ENCODE measurements around the gene EVI5. TPM values are rescaled to one million over a fixed set of nuclear protein-coding genes. Genes with fewer than 3 reads are reported as not detected.
"Not testable (repeated sequence)": the region's sequence is repeated elsewhere in the genome, so short reads cannot be mapped to it uniquely, and the experiment has no call there.

EVI5 gene
- total RNA-seq, 1 experiment from 2014 or later: 21.3 TPM

DNA sequence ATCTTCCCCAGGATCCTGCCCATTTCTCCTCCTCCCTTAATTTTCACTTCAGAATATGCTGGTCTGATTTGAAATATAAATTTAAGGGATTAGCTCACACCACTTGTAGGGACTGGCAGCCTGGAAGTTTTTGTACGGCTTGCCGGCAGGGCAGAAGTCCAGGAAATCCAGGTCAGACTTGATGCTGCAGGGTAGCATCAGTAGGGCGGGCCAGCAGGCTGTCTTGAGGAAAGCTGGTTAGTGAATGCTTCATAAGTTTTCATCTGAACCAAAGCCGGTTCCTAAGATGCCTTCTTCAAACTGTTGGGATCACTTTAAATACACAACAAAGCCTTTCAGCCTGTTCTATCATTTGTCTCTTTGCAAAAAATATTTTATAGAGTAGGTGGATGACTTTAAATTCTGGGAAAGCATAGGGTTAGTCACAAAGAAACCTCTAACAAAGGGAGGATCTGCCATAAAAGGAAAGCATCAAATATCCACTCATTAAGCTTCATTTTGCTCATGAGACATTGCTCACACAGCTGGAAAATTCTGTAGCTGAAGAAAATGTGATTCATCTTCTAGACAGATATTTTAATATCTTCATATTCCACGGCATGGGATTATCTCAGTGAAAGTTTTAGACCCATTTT is 207.5 kb downstream of the EVI5 start:
- DNase-seq (ENCODE audit: low spot score): no peak

DNA sequence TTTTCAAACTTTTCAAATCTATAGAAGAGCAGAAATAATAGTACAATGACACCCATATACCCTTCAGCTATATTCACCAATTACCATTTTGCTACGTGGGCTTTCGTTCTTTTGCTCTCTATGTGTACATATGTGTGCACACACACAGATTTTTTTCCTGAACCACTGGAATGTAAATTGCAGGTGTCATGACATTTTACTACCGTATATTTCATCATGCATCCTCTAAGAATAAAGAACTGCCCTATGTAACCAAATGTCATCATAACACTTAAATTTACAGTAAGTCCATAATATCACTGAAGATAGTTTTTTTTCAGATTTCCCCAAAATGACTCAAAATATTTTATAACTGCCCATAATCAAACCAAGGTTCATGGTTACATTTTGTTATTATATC is 209.8 kb downstream of the EVI5 start:
- DNase-seq (ENCODE audit: low spot score): no peak

DNA sequence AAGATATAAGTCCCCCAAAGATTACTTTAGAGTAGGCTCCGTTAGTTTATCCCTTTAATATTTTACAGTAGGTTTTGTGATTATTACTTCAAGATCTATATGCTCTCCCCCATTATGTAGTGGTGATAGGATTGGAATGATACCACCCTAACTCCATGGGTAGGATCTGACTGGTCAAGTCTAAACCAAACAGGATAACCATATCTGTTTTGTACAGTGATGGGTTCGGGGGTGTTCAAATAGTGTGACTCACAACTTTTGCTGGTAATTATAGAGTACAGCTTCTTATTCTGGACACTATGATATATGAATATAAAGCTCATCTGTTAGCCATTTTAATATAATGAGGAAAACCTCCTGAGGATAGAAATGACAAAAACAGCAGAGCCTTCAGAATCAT is 212.4 kb downstream of the EVI5 start:
- no peak for DNase-seq (ENCODE audit: low spot score)

DNA sequence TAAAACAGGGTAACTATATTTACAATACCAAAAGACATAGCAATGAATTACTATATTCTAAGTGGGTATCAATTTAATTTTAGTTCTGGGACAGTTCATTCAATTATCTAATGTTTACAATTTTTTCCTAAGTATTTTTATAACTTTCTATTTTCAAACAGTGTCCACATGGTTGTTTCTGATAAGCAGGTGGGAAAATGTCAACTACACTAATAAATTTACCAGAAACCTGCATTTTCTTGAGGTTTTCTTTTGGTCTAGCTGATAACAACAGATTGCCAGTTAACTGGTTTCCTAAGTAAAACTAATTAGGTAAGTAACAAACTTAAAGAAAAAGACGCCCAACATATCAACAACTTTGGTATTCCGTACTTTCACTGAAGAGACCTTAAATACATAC is 213.3 kb downstream of the EVI5 start:
- no peak for DNase-seq (ENCODE audit: low spot score)

DNA sequence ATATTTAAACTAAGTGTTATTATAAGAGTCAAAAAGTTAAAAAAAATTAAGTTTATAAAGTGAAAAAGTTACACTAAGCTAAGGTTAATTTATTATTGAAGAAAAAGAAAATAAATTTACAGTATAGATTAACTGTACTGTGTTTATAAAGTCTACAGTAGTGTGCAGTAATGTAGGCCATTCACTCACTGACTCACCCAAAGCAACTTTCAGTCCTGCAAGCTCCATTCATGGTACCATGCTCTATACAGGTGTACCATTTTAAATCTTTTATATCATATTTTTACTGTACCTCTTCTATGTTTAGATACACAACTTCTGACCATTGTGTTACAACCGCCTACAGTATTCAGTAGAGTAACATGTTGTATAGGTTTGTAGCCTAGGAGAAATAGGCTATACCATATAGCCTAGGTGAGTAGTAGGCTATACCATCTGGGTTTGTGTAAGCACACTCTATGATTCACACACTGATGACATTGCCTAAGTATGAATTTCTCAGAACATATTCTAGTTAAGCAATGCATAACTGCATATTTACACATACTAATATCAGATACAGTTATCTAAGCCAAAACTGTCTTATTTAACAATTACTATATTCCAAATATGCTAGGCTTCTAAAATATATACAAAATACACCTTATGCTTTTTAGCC is 217.6 kb downstream of the EVI5 start:
- no peak for DNase-seq (ENCODE audit: low spot score)

DNA sequence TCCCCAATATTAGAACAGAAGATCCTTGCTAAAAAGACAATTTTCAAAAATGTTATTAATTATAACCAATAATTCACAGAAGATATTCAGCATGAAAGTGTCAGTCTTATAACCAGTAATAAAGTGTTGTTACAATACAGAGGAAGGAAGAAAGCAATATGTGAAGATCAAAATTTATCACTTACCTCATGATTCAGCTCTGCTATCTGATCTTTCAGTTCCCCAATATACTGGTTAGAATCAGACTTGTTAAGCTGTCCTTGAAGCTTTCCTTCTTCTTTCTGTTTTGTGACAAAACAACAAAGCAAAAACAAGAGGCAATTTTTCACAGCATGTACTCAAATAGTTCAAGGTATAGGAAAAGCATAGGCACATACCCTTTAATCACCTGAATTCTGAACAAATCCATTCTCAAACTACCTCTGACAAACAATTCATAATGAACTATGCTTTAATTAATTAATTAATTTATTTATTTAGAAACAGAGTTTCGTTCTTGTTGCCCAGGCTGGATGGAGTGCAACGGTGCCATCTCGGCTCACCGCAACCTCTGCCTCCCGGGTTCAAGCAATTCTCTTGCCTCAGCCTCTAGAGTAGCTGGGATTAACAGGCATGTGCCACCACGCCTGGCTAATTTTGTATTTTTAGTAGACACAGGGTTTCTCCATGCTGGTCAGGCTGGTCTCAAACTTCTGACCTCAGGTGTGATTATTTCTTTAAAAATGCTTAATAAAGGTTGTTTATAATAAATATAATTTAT is 221.3 kb downstream of the EVI5 start:
- no peak for DNase-seq (ENCODE audit: low spot score)

DNA sequence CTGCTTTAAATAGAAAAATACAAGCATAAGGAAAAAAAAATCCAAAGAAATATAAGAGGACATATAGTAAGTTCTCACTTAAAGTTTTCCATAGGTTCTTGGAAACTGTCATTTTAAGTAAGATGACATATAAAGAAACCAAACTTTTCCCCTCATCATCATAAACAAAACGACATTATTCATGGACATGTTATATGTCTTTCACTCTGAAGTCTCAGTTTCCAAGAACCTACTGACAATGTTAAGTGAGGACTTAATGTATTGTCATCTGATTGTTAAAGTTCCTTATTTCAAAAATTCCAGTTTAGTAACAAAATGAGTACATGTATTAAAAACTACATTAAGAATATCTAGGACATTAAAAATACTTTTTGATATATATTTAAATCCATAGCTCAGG is 228.6 kb downstream of the EVI5 start:
- no peak for DNase-seq (ENCODE audit: low spot score)

DNA sequence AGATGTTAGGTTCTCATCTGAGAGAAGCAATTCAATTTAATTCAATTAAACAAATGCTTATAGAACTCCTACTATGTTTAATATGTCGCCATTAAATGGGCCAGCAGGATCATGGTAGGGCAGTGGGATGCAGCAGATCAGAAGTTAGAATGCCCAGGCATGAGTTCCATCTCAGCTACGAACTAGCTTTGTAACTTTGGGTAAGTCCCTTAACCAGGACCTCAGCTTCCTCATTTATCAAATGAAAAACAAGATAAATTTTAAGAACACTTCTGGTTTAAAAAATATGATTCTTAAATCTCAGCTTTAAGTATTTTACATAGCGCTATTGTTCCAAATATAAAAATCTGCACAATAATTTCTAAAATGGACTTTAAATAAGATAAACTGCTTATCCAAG is 230.7 kb downstream of the EVI5 start:
- DNase-seq (ENCODE audit: low spot score): no peak

DNA sequence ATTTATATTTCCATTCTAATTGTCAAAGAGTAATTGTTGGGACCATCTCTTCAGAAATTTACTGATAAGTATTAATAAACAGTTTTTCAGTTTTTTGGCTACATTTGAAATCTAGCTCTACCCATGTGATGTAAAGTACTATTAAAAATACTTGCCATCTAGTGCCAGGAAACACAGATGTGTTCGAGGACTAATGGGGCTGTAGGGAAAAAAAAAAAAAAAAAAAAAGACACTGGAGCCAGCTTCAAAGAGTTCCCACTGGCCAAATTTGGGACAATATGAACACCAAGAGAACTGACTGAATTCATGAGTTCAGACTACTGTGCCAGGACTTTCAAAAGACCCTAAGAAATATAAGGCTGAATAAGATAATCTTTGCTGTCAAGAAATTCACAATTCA is 233.0 kb downstream of the EVI5 start:
- no peak for DNase-seq (ENCODE audit: low spot score)

DNA sequence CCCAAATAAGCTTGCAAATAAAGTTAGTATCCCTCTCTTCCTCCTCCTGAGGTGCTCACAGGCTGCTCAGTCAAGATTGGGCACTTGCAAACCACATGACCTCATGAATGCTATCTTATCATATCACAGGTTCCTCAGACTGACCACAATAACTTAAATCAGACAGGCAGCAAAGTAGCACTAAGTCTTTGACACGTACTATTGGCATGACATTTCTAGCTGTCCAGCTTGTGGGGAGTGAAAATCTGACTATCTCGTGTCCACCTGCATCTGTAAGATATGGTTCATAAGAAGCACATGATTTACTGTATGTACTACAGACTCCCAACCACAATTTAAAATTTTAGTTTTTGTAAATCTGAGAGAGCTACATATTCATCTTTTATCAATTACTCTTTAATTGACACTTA is 240.1 kb downstream of the EVI5 start:
- DNase-seq (ENCODE audit: low spot score): peak; percentile 6

DNA sequence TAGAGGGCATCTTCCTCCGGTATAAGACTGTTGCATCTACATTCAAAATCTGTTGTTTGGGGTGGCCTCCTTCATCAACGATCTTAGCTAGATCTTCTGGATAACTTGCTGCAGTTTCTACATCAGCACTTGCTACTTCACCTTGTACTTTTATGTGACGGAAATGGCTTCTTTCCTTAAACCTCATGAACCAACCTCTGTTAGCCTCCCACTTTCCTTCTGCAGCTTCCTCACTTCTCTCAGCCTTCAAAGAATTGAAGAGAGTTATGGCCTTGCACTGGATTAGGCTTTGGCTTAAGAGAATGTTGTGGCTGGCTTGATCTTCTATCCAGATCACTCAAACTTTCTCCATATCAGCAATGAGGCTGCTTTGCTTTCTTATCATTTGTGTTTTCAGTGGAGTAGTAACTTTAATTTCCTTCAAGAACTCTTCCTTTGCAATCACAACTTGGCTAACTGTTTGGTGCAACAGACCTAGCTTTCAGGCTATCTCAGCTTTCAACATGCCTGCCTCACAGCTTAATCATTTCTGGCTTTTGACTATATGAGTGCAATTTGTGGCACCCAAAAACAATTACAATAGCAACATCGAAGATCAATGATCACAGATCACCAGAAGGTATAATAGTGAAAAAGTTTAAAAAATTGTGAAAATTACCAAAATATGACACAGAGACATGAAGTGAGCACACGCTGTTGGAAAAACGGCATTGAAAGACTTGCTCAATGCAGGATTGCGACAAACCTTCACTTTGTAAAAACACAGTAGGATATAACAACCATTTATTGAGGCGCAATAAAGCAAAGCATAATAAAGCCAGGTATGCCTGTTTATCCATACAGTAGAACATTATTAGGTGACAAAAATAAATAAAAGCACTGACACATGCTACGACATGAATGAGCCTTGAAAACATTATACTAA is 241.5 kb downstream of the EVI5 start:
- DNase-seq (ENCODE audit: low spot score): no peak

DNA sequence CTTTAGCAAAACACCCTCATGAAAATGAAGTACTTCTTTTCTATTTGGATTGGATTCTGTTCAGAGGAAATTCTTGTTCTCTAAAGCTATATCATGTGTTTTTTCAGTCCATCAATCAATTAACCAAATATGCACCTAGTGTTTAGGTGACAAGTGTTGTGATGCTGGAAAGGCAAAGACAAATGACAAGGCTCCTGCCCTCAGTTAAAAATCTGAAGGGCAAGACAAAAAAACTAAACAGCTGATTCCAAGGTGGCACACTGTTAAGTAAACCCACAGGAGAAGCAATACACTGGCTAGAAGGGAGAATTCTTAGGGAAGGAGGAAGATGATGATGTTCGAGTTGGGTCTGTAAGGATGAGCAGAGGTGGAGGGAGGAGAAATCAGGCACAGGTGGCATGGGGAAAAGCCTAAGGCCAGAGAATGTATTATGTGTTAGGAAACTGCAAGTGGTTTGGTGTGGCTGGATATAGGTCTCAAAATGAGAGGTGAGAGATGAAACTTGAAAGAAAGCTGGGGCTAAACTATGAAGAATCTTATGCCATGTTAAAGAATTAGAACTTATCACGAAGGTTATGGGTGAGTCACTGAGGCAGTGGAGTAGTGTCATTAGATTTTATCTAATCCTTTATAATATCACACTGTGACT is 246.4 kb downstream of the EVI5 start:
- peak; percentile 8 for DNase-seq (ENCODE audit: low spot score)

DNA sequence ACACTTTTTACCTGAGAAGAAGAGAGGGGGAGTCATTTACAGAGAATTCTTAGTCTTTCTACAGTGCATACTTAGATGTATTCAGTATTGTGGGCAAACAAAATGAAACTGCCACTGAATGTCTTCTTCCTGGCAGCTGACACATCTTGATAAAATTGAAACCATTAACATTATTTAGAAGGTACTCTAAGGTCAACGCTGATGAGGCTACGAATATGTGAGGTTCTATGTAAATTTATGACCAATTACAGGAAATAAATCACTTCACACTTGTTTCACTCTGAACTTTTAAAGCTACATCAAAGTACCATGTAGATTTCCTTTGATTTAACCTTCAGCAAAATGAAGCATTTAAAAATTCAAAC is 246.9 kb downstream of the EVI5 start:
- peak; percentile 12 for DNase-seq (ENCODE audit: low spot score)

DNA sequence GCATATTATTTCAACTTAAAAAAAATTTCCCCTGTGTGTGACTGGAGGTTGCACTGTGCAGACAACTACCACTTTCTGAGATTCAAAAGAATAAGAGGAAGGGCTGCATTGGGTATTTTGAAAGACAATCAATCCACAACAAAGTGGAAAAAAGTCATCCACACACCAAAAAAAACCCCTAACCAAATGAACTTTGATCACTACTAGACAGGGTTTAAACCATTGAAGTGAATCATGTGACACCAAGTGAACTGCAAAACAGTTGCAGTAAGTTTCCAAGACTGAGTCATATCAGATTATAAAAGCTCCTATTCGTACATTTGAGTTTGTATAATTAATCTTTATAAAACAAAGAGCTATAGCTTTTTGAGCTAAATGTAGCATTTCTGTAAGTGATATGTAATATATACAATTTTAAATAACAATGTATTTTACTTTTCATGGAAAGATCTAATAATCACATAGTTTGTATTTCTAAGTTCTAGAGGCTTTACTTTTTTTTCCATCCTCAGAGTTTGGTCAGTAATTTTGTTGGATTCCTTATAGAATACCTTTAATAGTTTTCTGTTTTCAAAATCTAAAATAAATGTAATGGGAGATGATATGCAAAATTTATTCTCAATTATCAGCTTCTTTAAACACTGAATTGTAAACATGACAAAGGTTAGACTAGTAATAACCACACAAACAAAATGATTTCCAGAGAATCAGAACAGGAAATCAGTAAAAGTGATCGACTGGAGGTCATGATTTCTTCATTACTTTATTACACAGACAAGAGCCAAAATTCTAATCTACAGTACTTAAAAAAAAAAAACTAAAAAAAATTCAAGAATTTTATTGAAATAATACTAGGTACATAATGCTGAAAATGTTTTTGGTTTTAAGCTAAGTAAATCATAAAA is 247.7 kb downstream of the EVI5 start:
- peak; percentile 3 for DNase-seq (ENCODE audit: low spot score)

DNA sequence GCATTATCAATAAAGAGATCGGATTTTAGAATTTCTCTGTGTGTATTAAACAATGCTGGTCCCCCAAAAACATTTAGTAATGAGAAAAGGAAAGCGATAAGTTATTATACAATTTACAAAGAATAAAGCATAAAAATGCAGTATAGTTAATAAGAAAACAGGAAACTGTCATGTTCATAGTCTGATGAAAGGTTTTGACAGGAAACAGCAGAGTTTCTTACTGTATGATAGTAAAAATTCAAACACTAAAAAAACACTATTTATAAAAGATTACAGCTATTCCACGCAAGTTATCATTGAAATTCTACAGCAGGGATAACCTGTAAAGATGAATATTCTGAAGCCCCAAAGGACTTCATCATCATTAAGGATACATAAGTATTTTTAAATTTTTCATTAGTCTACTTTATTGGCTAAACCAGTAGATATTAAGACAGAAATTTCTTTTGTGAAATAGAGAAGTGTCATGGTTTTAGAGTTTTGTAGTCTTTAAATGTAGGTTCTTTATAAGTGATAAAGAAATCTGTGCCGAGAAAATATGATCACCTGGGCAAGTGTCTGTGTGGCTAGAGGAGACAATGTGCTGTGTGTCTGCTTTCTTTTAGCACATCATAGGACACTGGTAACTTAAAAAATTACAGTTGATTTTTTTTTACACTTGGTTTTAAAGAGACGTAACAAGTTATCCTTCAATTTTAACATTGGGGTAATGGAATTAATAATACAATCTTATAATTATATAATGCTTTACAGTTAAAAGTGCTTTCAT is 248.5 kb downstream of the EVI5 start:
- DNase-seq (ENCODE audit: low spot score): no peak

DNA sequence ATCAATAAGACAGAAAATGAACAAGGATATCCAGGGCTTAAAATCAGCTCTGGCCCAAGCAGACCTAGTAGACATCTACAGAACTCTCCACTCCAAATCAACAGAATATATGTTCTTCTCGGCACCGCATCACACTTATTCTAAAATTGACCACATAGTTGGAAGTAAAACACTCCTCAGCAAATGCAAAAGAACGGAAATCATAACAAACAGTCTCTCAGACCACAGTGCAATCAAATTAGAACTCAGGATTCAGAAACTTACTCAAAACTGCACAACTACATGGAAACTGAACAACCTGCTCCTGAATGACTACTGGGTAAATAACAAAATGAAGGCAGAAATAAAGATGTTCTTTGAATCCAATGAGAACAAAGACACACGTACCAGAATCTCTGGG is 252.5 kb downstream of the EVI5 start:
- not testable (repeated sequence) for DNase-seq (ENCODE audit: low spot score)

DNA sequence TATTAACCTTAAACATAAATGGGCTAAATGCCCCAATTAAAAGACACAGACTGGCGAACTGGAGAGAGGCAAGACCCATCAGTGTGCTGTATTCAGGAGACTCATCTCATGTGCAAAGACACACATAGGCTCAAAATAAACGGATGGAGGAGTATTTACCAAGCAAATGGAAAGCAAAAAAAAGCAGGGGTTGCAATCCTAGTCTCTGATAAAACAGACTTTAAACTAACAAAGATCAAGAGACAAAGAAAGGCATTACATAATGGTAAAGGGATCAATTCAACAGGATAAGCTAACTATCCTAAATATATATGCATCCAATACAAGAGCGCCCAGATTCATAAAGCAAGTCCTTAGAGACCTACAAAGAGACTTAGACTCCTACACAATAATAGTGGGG is 253.0 kb downstream of the EVI5 start:
- not testable (repeated sequence) for DNase-seq (ENCODE audit: low spot score)

DNA sequence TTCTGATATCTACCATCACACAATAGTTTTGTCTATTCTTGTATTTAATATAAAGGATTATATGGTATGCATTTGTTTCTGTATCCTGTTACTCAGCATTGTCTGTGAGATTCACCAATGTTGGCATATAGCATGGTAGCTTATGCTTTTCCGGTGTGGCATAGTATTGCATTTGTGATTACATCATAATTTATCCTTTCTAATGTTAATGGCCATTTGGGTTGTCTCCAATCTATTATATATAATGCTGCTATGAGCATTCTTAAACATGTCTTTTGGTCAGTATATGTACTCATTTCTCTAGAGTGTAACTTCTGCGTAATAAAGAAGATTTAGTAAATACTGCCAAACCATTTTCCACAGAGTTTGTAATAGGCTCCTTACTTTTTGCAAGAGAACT is 257.2 kb downstream of the EVI5 start:
- DNase-seq (ENCODE audit: low spot score): no peak

DNA sequence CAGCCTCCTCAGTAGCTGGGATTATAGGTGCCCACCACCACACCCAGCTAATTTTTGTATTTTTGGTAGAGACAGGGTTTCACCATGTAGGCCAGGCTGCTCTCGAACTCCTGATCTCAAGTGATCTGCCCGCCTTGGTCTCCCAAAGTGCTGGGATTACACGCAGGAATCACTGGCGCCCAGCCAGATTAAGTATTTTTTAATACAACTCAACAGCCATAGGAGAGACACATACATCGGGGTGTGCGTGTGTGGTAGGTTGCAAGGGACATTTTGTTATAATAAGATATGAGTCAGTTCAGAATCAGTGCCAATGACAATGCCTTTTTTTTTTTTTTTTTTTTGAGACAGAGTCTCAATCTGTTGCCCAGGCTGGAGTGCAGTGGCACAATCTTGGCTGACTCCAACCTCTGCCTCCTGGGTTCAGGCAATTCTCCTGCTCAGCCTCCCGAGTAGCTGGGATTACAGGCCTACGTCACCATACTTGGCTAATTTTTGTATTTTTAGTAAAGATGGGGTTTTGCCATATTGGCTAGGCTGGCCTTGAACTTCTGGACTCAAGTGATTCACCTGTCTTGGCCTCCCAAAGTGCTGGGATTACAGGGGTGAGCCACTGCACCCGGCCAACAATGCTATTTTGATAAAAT is 259.8 kb downstream of the EVI5 start:
- DNase-seq (ENCODE audit: low spot score): not testable (repeated sequence)
